HEK293 (cell line): ENCODE results near the gene BEST2.

Source experiments
- FEZF1 ChIP-seq: fragments of 450-650 bp; formaldehyde crosslinking; IDR thresholded peaks from 2 replicates; pipeline ENCODE4 v1.5.1; 2016; ENCODE audit warnings: missing biosample characterization, missing genetic modification characterization
- GLI4 ChIP-seq: fragments of 450-650 bp; formaldehyde crosslinking; IDR thresholded peaks from 2 replicates; pipeline ENCODE4 v1.5.1; 2016; ENCODE audit warnings: missing biosample characterization, missing genetic modification characterization
- IKZF3 ChIP-seq: fragments of 450-650 bp; IDR thresholded peaks from 2 replicates; pipeline ENCODE4 v1.5.0; 2018; ENCODE audit warnings: missing biosample characterization, mild to moderate bottlenecking, missing genetic modification characterization, moderate library complexity
- SP3 ChIP-seq: fragments of 450-650 bp; formaldehyde crosslinking; IDR thresholded peaks from 2 replicates; pipeline ENCODE4 v1.5.1; 2016; ENCODE audit warnings: missing biosample characterization, missing genetic modification characterization
- ZBTB48 ChIP-seq: fragments of 450-650 bp; formaldehyde crosslinking; IDR thresholded peaks from 2 replicates; pipeline ENCODE4 v1.5.1; 2016; ENCODE audit warnings: missing biosample characterization, missing genetic modification characterization
- ZBTB7A ChIP-seq: fragments of 450-650 bp; formaldehyde crosslinking; IDR thresholded peaks from 2 replicates; pipeline ENCODE4 v1.5.1; 2016; ENCODE audit warnings: low read depth, missing biosample characterization, missing genetic modification characterization
- ZFP41 ChIP-seq: fragments of 450-650 bp; formaldehyde crosslinking; IDR thresholded peaks from 2 replicates; pipeline ENCODE4 v1.5.1; 2016; ENCODE audit warnings: missing biosample characterization, missing genetic modification characterization, borderline replicate concordance
- ZNF112 ChIP-seq: fragments of 450-650 bp; formaldehyde crosslinking; IDR thresholded peaks from 2 replicates; pipeline ENCODE4 v1.5.0; 2017; ENCODE audit warnings: missing biosample characterization, missing genetic modification characterization
- ZNF132 ChIP-seq: fragments of 450-650 bp; formaldehyde crosslinking; IDR thresholded peaks from 2 replicates; pipeline ENCODE4 v1.5.1; 2017; ENCODE audit warnings: missing biosample characterization, missing genetic modification characterization, borderline replicate concordance
- ZNF16 ChIP-seq: fragments of 450-650 bp; formaldehyde crosslinking; IDR thresholded peaks from 2 replicates; pipeline ENCODE4 v1.5.1; 2016; ENCODE audit warnings: low read depth, missing biosample characterization, missing genetic modification characterization
- ZNF350 ChIP-seq: fragments of 450-650 bp; formaldehyde crosslinking; IDR thresholded peaks from 2 replicates; pipeline ENCODE4 v1.5.0; 2017; ENCODE audit warnings: missing biosample characterization, mild to moderate bottlenecking, missing genetic modification characterization
- ZNF366 ChIP-seq: fragments of 450-650 bp; formaldehyde crosslinking; conservative IDR thresholded peaks from 2 replicates; pipeline ENCODE4 v1.5.1; 2016; ENCODE audit warnings: missing biosample characterization, missing genetic modification characterization
- ZNF37A ChIP-seq: fragments of 450-650 bp; IDR thresholded peaks from 2 replicates; pipeline ENCODE4 v1.5.1; 2018; ENCODE audit warnings: missing biosample characterization, missing genetic modification characterization
- ZNF514 ChIP-seq: fragments of 450-650 bp; formaldehyde crosslinking; IDR thresholded peaks from 2 replicates; pipeline ENCODE4 v1.5.1; 2016; ENCODE audit warnings: missing biosample characterization, missing genetic modification characterization
- ZNF610 ChIP-seq: fragments of 450-650 bp; formaldehyde crosslinking; IDR thresholded peaks from 2 replicates; pipeline ENCODE4 v1.5.1; 2016; ENCODE audit warnings: missing biosample characterization, missing genetic modification characterization, borderline replicate concordance
- ZNF623 ChIP-seq: fragments of 450-650 bp; formaldehyde crosslinking; IDR thresholded peaks from 2 replicates; pipeline ENCODE4 v1.5.1; 2016; ENCODE audit warnings: missing biosample characterization, missing genetic modification characterization
- ZNF626 ChIP-seq: fragments of 450-650 bp; sonication (Bioruptor Pico); formaldehyde crosslinking; IDR thresholded peaks from 2 replicates; pipeline ENCODE4 v1.5.1; 2018; ENCODE audit warnings: missing biosample characterization, missing genetic modification characterization, inconsistent platforms
- ZNF654 ChIP-seq: fragments of 450-650 bp; formaldehyde crosslinking; IDR thresholded peaks from 2 replicates; pipeline ENCODE4 v1.5.1; 2016; ENCODE audit warnings: low read depth, missing biosample characterization, missing genetic modification characterization
- ZNF670 ChIP-seq: fragments of 450-650 bp; formaldehyde crosslinking; IDR thresholded peaks from 2 replicates; pipeline ENCODE4 v1.5.1; 2016; ENCODE audit warnings: missing biosample characterization, missing genetic modification characterization, low read depth
- ZNF768 ChIP-seq: fragments of 450-650 bp; formaldehyde crosslinking; IDR thresholded peaks from 2 replicates; pipeline ENCODE4 v1.5.1; 2018; ENCODE audit warnings: missing biosample characterization, mild to moderate bottlenecking, missing genetic modification characterization
- ZNF791 ChIP-seq: fragments of 450-650 bp; formaldehyde crosslinking; IDR thresholded peaks from 2 replicates; pipeline ENCODE4 v1.5.1; 2016; ENCODE audit warnings: missing biosample characterization, missing genetic modification characterization
- ZSCAN23 ChIP-seq: fragments of 450-650 bp; formaldehyde crosslinking; IDR thresholded peaks from 2 replicates; pipeline ENCODE4 v1.5.1; 2016; ENCODE audit warnings: missing biosample characterization, missing genetic modification characterization
- TF ChIP-seq, protein P1 (sequence below): fragments of 450-650 bp; formaldehyde crosslinking; IDR thresholded peaks from 2 replicates; pipeline ENCODE4 v1.5.1; 2016; ENCODE audit warnings: missing biosample characterization, missing genetic modification characterization
- TF ChIP-seq, protein P2 (sequence below): fragments of 450-650 bp; formaldehyde crosslinking; IDR thresholded peaks from 2 replicates; pipeline ENCODE4 v1.5.0; 2017; ENCODE audit warnings: missing biosample characterization, missing genetic modification characterization, borderline replicate concordance
- TF ChIP-seq, protein P3 (sequence below): fragments of 450-650 bp; formaldehyde crosslinking; IDR thresholded peaks from 2 replicates; pipeline ENCODE4 v1.5.1; 2017; ENCODE audit warnings: missing biosample characterization, missing genetic modification characterization
- TF ChIP-seq, protein P4 (sequence below): fragments of 450-650 bp; formaldehyde crosslinking; conservative IDR thresholded peaks from 2 replicates; pipeline ENCODE4 v1.5.1; 2016; ENCODE audit warnings: low read depth, missing biosample characterization, missing genetic modification characterization
- TF ChIP-seq, protein P5 (sequence below): sonication (generic); formaldehyde crosslinking; IDR thresholded peaks from 2 replicates; pipeline ENCODE4 v1.8.1; 2022; ENCODE audit warnings: mild to moderate bottlenecking, moderate library complexity, missing genetic modification reagents

BEST2 gene

DNA sequence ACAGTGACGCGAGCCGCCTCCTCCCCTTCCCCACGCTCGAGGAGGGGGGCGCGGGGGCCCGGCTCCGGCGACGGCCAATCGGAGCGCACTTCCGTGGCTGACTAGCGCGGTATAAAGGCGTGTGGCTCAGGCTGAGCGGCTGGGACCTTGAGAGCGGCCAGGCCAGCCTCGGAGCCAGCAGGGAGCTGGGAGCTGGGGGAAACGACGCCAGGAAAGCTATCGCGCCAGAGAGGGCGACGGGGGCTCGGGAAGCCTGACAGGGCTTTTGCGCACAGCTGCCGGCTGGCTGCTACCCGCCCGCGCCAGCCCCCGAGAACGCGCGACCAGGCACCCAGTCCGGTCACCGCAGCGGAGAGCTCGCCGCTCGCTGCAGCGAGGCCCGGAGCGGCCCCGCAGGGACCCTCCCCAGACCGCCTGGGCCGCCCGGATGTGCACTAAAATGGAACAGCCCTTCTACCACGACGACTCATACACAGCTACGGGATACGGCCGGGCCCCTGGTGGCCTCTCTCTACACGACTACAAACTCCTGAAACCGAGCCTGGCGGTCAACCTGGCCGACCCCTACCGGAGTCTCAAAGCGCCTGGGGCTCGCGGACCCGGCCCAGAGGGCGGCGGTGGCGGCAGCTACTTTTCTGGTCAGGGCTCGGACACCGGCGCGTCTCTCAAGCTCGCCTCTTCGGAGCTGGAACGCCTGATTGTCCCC lies 39.9 kb downstream of the BEST2 start, which contains the start of gene JUNB (continued):
- TF ChIP-seq, protein P1, sequence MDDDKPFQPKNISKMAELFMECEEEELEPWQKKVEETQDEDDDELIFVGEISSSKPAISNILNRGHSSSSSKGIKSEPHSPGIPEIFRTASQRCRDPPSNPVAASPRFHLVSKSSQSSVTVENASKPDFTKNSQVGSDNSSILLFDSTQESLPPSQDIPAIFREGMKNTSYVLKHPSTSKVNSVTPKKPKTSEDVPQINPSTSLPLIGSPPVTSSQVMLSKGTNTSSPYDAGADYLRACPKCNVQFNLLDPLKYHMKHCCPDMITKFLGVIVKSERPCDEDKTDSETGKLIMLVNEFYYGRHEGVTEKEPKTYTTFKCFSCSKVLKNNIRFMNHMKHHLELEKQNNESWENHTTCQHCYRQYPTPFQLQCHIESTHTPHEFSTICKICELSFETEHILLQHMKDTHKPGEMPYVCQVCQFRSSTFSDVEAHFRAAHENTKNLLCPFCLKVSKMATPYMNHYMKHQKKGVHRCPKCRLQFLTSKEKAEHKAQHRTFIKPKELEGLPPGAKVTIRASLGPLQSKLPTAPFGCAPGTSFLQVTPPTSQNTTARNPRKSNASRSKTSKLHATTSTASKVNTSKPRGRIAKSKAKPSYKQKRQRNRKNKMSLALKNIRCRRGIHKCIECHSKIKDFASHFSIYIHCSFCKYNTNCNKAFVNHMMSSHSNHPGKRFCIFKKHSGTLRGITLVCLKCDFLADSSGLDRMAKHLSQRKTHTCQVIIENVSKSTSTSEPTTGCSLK (tag by site-specific recombination): no peak
- TF ChIP-seq ZNF514 (tag by site-specific recombination) (no peak), ZNF791 (no peak), ZNF768 (tag by site-specific recombination) (no peak; the same call in 1 of the 2 replicates), ZNF654 (tag by site-specific recombination) (no peak), ZBTB7A (tag by site-specific recombination) (0 out of 2 replicates have a peak, but pooled peaks have one; percentile 11), ZNF350 (no peak), ZNF366 (no peak), ZNF623 (tag by site-specific recombination) (0 out of 2 replicates have a peak, but pooled peaks have one; percentile 10), ZFP41 (tag by site-specific recombination) (no peak), ZNF16 (tag by site-specific recombination) (no peak), SP3 (tag by site-specific recombination) (peak; percentile 80), FEZF1 (tag by site-specific recombination) (no peak), ZBTB48 (tag by site-specific recombination) (peak; percentile 73), GLI4 (tag by site-specific recombination) (peak; percentile 53; the same call in 1 of the 2 replicates), IKZF3 (peak; percentile 90), ZSCAN23 (no peak), ZNF626 (tag by site-specific recombination) (no peak), ZNF610 (tag by site-specific recombination) (peak; percentile 97), ZNF132 (tag by site-specific recombination) (no peak), ZNF670 (tag by site-specific recombination) (no peak), ZNF37A (no peak), ZNF112 (tag by site-specific recombination) (no peak)
- TF ChIP-seq, protein P2, sequence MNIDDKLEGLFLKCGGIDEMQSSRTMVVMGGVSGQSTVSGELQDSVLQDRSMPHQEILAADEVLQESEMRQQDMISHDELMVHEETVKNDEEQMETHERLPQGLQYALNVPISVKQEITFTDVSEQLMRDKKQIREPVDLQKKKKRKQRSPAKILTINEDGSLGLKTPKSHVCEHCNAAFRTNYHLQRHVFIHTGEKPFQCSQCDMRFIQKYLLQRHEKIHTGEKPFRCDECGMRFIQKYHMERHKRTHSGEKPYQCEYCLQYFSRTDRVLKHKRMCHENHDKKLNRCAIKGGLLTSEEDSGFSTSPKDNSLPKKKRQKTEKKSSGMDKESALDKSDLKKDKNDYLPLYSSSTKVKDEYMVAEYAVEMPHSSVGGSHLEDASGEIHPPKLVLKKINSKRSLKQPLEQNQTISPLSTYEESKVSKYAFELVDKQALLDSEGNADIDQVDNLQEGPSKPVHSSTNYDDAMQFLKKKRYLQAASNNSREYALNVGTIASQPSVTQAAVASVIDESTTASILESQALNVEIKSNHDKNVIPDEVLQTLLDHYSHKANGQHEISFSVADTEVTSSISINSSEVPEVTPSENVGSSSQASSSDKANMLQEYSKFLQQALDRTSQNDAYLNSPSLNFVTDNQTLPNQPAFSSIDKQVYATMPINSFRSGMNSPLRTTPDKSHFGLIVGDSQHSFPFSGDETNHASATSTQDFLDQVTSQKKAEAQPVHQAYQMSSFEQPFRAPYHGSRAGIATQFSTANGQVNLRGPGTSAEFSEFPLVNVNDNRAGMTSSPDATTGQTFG: no peak; the same call in 1 of the 2 replicates
- TF ChIP-seq, protein P3, sequence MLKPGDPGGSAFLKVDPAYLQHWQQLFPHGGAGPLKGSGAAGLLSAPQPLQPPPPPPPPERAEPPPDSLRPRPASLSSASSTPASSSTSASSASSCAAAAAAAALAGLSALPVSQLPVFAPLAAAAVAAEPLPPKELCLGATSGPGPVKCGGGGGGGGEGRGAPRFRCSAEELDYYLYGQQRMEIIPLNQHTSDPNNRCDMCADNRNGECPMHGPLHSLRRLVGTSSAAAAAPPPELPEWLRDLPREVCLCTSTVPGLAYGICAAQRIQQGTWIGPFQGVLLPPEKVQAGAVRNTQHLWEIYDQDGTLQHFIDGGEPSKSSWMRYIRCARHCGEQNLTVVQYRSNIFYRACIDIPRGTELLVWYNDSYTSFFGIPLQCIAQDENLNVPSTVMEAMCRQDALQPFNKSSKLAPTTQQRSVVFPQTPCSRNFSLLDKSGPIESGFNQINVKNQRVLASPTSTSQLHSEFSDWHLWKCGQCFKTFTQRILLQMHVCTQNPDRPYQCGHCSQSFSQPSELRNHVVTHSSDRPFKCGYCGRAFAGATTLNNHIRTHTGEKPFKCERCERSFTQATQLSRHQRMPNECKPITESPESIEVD: no peak
- TF ChIP-seq, protein P4, sequence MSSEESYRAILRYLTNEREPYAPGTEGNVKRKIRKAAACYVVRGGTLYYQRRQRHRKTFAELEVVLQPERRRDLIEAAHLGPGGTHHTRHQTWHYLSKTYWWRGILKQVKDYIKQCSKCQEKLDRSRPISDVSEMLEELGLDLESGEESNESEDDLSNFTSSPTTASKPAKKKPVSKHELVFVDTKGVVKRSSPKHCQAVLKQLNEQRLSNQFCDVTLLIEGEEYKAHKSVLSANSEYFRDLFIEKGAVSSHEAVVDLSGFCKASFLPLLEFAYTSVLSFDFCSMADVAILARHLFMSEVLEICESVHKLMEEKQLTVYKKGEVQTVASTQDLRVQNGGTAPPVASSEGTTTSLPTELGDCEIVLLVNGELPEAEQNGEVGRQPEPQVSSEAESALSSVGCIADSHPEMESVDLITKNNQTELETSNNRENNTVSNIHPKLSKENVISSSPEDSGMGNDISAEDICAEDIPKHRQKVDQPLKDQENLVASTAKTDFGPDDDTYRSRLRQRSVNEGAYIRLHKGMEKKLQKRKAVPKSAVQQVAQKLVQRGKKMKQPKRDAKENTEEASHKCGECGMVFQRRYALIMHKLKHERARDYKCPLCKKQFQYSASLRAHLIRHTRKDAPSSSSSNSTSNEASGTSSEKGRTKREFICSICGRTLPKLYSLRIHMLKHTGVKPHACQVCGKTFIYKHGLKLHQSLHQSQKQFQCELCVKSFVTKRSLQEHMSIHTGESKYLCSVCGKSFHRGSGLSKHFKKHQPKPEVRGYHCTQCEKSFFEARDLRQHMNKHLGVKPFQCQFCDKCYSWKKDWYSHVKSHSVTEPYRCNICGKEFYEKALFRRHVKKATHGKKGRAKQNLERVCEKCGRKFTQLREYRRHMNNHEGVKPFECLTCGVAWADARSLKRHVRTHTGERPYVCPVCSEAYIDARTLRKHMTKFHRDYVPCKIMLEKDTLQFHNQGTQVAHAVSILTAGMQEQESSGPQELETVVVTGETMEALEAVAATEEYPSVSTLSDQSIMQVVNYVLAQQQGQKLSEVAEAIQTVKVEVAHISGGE (tag by site-specific recombination): peak; percentile 45; the same call in 1 of the 2 replicates
- TF ChIP-seq, protein P5, sequence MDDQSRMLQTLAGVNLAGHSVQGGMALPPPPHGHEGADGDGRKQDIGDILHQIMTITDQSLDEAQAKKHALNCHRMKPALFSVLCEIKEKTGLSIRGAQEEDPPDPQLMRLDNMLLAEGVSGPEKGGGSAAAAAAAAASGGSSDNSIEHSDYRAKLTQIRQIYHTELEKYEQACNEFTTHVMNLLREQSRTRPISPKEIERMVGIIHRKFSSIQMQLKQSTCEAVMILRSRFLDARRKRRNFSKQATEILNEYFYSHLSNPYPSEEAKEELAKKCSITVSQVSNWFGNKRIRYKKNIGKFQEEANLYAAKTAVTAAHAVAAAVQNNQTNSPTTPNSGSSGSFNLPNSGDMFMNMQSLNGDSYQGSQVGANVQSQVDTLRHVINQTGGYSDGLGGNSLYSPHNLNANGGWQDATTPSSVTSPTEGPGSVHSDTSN (CRISPR knock-in tag): peak; percentile 73
